HEK293 (cell line): ENCODE measurements around the gene PDZRN3.
A peak's percentile ranks its signal among the peaks of the same experiment; 100 is the strongest.

Source experiments
- CTCF ChIA-PET: fragments of 350-600 bp; formaldehyde crosslinking; extraction: SDS; loops from one replicate; lab custom pipeline; 2021; ENCODE audit warnings: antibody characterized with exemption; lab: Yijun Ruan, JAX
- POLR2A ChIA-PET: fragments of 300-600 bp; formaldehyde crosslinking; extraction: SDS; loops from one replicate; lab custom pipeline; 2020; ENCODE audit warnings: antibody characterized with exemption, inconsistent platforms; lab: Yijun Ruan, JAX
- H3K27ac ChIP-seq: fragments of 200-500 bp; sonication (Bioruptor generic); 2 replicates; pipeline ENCODE4 v1.5.1; 2014; ENCODE audit warnings: low read depth, low read length, control low read depth, inconsistent platforms; ENCODE audit errors: extremely low read depth
- H3K36me3 ChIP-seq, 2 experiments: fragments of 200-500 bp in 1 of 2; sonication (Bioruptor generic) in 1 of 2; 1 replicate in 1 of 2; 2 replicates in 1 of 2; pipeline ENCODE4 v1.5.1; 2014 to 2017; ENCODE audit warnings: inconsistent platforms in 2 of 2, low read length in 2 of 2; ENCODE audit not compliant: control insufficient read depth in 2 of 2, insufficient read depth in 1 of 2
- H3K4me1 ChIP-seq: fragments of 200-500 bp; sonication (Bioruptor generic); 2 replicates; pipeline ENCODE4 v1.5.1; 2014; ENCODE audit warnings: mild to moderate bottlenecking, low read length, inconsistent platforms; ENCODE audit not compliant: control insufficient read depth, insufficient read depth
- H3K4me3 ChIP-seq: 2 replicates; pipeline ENCODE4 v1.5.1; 2011; ENCODE audit warnings: low read depth, mild to moderate bottlenecking, control low read depth, low read length, moderate library complexity
- H3K9me3 ChIP-seq: fragments of 200-500 bp; sonication (Bioruptor generic); 2 replicates; pipeline ENCODE4 v1.5.1; 2014; ENCODE audit warnings: low read depth, low read length, inconsistent platforms; ENCODE audit not compliant: control insufficient read depth, insufficient read depth
- PRDM4 ChIP-seq: fragments of 450-650 bp; formaldehyde crosslinking; IDR thresholded peaks from 2 replicates; pipeline ENCODE4 v1.5.1; 2017; ENCODE audit warnings: missing biosample characterization, missing genetic modification characterization
- RBAK ChIP-seq: fragments of 450-650 bp; formaldehyde crosslinking; IDR thresholded peaks from 2 replicates; pipeline ENCODE4 v1.5.1; 2016; ENCODE audit warnings: missing biosample characterization, missing genetic modification characterization
- REPIN1 ChIP-seq: fragments of 450-650 bp; formaldehyde crosslinking; IDR thresholded peaks from 2 replicates; pipeline ENCODE4 v1.5.1; 2017; ENCODE audit warnings: missing biosample characterization, missing genetic modification characterization, low read depth
- TRIM28 ChIP-seq: IDR thresholded peaks from 2 replicates; pipeline ENCODE4 v1.6.1; 2011; ENCODE audit warnings: low read length, control low read depth, borderline replicate concordance
- ZNF169 ChIP-seq: fragments of 450-650 bp; formaldehyde crosslinking; IDR thresholded peaks from 2 replicates; pipeline ENCODE4 v1.5.1; 2016; ENCODE audit warnings: missing biosample characterization, missing genetic modification characterization
- ZNF174 ChIP-seq: fragments of 450-650 bp; formaldehyde crosslinking; IDR thresholded peaks from 2 replicates; pipeline ENCODE4 v1.5.0; 2017; ENCODE audit warnings: missing biosample characterization, mild to moderate bottlenecking, missing genetic modification characterization
- ZNF350 ChIP-seq: fragments of 450-650 bp; formaldehyde crosslinking; IDR thresholded peaks from 2 replicates; pipeline ENCODE4 v1.5.0; 2017; ENCODE audit warnings: missing biosample characterization, mild to moderate bottlenecking, missing genetic modification characterization
- ZNF473 ChIP-seq: fragments of 450-650 bp; formaldehyde crosslinking; IDR thresholded peaks from 2 replicates; pipeline ENCODE4 v1.5.1; 2017; ENCODE audit warnings: missing biosample characterization, missing genetic modification characterization
- ZNF488 ChIP-seq: fragments of 450-650 bp; formaldehyde crosslinking; IDR thresholded peaks from 2 replicates; pipeline ENCODE4 v1.5.1; 2016; ENCODE audit warnings: missing biosample characterization, missing genetic modification characterization
- ZNF513 ChIP-seq: fragments of 450-650 bp; IDR thresholded peaks from 2 replicates; pipeline ENCODE4 v1.5.1; 2018; ENCODE audit warnings: missing biosample characterization, missing genetic modification characterization
- ZNF600 ChIP-seq: fragments of 450-650 bp; formaldehyde crosslinking; IDR thresholded peaks from 2 replicates; pipeline ENCODE4 v1.5.1; 2016; ENCODE audit warnings: missing biosample characterization, missing genetic modification characterization
- ZNF707 ChIP-seq: fragments of 450-650 bp; formaldehyde crosslinking; IDR thresholded peaks from 2 replicates; pipeline ENCODE4 v1.5.1; 2016; ENCODE audit warnings: missing biosample characterization, missing genetic modification characterization
- ZNF768 ChIP-seq: fragments of 450-650 bp; formaldehyde crosslinking; IDR thresholded peaks from 2 replicates; pipeline ENCODE4 v1.5.1; 2018; ENCODE audit warnings: missing biosample characterization, mild to moderate bottlenecking, missing genetic modification characterization
- ZNF792 ChIP-seq: fragments of 450-650 bp; formaldehyde crosslinking; IDR thresholded peaks from 2 replicates; pipeline ENCODE4 v1.5.1; 2016; ENCODE audit warnings: missing biosample characterization, missing genetic modification characterization
- ZSCAN23 ChIP-seq: fragments of 450-650 bp; formaldehyde crosslinking; IDR thresholded peaks from 2 replicates; pipeline ENCODE4 v1.5.1; 2016; ENCODE audit warnings: missing biosample characterization, missing genetic modification characterization
- TF ChIP-seq, protein P1 (sequence below): fragments of 450-650 bp; formaldehyde crosslinking; IDR thresholded peaks from 2 replicates; pipeline ENCODE4 v1.5.1; 2016; ENCODE audit warnings: missing biosample characterization, missing genetic modification characterization
- TF ChIP-seq, protein P2 (sequence below): fragments of 450-650 bp; formaldehyde crosslinking; IDR thresholded peaks from 2 replicates; pipeline ENCODE4 v1.5.1; 2016; ENCODE audit warnings: missing biosample characterization, missing genetic modification characterization, borderline replicate concordance
- TF ChIP-seq, protein P3 (sequence below): fragments of 450-650 bp; formaldehyde crosslinking; IDR thresholded peaks from 2 replicates; pipeline ENCODE4 v1.5.1; 2017; ENCODE audit warnings: missing biosample characterization, missing genetic modification characterization

Gene PDZRN3

DNA sequence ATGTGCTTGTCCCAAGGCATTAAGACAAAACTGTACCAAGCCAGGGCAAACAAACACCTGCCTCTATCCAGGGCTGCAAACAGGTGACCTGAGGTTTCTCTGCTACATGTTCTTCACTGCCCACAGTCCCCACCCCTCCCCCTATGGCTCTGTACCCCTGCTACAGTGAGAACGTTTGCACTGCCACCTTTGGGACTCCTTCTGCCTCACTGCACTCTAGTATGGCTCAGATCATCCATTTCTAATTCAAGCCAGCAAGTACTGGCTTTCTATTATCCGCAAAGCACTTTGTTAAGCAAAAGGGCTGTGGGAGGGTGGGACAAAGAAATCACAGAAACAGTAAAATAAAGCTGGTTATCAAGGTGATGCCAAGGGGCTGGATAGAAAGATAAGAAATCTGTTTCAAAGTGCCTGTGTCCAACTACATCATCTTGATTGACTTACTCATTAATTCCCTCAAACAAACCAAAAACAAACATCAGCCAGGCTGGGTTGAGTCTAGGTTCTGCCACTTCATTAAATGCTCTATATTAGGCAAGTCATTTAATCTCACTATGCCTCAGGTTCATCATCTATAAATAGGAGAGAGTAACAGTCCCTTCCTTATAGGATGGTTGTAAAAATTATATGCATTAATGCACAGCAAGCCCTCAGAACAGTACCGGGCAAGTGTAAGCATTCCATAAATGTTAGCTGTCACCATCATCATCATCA, 95.3 kb downstream of the PDZRN3 start:
- no peaks in the 10 kb centered on the region for H3K4me1 ChIP-seq
- ChIA-PET POLR2A (no interaction called here), CTCF (interaction anchor here (1.4 kb wide), 1 partner anchor 21 kb away, joined by 3 read pairs; no protein-coding TSS in a partner anchor)
- H3K9me3 ChIP-seq = no peaks in the 10 kb centered on the region
- no peaks in the 10 kb centered on the region for H3K36me3 ChIP-seq
- H3K4me3 ChIP-seq = no peak overlapping the region
- no peak for TF ChIP-seq ZNF174 (tag by site-specific recombination)
- TF ChIP-seq ZNF488 (tag by site-specific recombination) = no peak
- TF ChIP-seq ZSCAN23 (tag by site-specific recombination) = no peak
- TF ChIP-seq ZNF169 (tag by site-specific recombination) = no peak
- TF ChIP-seq REPIN1 (tag by site-specific recombination) = no peak
- TF ChIP-seq ZNF473 (tag by site-specific recombination) = no peak
- TF ChIP-seq TRIM28 = 0 out of 2 replicates have a peak, but pooled peaks have one; percentile 16
- peak; percentile 32; the same call in 1 of the 2 replicates for TF ChIP-seq ZNF513 (tag by site-specific recombination)
- TF ChIP-seq, protein P1, sequence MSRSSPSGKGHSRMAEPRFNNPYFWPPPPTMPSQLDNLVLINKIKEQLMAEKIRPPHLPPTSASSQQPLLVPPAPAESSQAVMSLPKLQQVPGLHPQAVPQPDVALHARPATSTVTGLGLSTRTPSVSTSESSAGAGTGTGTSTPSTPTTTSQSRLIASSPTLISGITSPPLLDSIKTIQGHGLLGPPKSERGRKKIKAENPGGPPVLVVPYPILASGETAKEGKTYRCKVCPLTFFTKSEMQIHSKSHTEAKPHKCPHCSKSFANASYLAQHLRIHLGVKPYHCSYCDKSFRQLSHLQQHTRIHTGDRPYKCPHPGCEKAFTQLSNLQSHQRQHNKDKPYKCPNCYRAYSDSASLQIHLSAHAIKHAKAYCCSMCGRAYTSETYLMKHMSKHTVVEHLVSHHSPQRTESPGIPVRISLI (tag by site-specific recombination) = no peak
- TF ChIP-seq ZNF350 (tag by site-specific recombination) = no peak
- no peak overlapping the region for H3K27ac ChIP-seq

DNA sequence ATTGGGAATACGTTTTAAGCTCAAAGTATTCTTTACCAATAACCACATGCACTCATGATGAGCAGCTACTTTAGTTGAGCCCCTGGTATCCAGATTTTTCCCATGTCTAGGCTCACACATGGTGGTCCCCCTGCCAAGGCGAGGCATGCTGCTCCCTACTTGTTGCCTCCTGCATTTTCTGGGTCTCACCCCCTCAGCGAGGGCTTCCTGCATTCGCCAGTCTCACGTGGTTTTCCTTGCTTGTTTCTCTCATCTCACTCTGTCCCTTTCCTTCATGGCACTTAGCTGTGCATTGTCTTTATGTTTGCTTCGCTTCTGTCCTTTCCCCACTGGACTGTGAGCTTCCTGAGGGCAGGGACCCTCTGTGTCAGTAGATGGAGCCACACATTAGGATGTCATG, 99.2 kb downstream of the PDZRN3 start:
- no peak overlapping the region for H3K4me3 ChIP-seq
- CTCF ChIA-PET = interaction anchor here (2.2 kb wide), 1 partner anchor 18 kb away, joined by 5 read pairs; no protein-coding TSS in a partner anchor
- no peaks in the 10 kb centered on the region for H3K9me3 ChIP-seq
- no peaks in the 10 kb centered on the region for H3K36me3 ChIP-seq
- H3K4me1 ChIP-seq = no peaks in the 10 kb centered on the region
- no peak overlapping the region for H3K27ac ChIP-seq
- TF ChIP-seq ZNF768 (tag by site-specific recombination) = no peak
- no peak for TF ChIP-seq ZNF707 (tag by site-specific recombination)
- POLR2A ChIA-PET = no interaction called here

- H3K4me1 ChIP-seq = no peaks in the 10 kb centered on the region
- H3K27ac ChIP-seq = no peak overlapping the region
- H3K4me3 ChIP-seq = no peak overlapping the region
- H3K36me3 ChIP-seq = no peaks in the 10 kb centered on the region
- H3K9me3 ChIP-seq = no peaks in the 10 kb centered on the region
- TF ChIP-seq, protein P2, sequence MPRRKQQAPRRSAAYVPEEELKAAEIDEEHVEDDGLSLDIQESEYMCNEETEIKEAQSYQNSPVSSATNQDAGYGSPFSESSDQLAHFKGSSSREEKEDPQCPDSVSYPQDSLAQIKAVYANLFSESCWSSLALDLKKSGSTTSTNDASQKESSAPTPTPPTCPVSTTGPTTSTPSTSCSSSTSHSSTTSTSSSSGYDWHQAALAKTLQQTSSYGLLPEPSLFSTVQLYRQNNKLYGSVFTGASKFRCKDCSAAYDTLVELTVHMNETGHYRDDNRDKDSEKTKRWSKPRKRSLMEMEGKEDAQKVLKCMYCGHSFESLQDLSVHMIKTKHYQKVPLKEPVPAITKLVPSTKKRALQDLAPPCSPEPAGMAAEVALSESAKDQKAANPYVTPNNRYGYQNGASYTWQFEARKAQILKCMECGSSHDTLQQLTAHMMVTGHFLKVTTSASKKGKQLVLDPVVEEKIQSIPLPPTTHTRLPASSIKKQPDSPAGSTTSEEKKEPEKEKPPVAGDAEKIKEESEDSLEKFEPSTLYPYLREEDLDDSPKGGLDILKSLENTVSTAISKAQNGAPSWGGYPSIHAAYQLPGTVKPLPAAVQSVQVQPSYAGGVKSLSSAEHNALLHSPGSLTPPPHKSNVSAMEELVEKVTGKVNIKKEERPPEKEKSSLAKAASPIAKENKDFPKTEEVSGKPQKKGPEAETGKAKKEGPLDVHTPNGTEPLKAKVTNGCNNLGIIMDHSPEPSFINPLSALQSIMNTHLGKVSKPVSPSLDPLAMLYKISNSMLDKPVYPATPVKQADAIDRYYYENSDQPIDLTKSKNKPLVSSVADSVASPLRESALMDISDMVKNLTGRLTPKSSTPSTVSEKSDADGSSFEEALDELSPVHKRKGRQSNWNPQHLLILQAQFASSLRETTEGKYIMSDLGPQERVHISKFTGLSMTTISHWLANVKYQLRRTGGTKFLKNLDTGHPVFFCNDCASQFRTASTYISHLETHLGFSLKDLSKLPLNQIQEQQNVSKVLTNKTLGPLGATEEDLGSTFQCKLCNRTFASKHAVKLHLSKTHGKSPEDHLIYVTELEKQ (tag by site-specific recombination) = no peak
- TF ChIP-seq, protein P3, sequence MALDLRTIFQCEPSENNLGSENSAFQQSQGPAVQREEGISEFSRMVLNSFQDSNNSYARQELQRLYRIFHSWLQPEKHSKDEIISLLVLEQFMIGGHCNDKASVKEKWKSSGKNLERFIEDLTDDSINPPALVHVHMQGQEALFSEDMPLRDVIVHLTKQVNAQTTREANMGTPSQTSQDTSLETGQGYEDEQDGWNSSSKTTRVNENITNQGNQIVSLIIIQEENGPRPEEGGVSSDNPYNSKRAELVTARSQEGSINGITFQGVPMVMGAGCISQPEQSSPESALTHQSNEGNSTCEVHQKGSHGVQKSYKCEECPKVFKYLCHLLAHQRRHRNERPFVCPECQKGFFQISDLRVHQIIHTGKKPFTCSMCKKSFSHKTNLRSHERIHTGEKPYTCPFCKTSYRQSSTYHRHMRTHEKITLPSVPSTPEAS = no peak
- no peak for TF ChIP-seq ZNF600 (tag by site-specific recombination)
- no peak for TF ChIP-seq ZNF792 (tag by site-specific recombination)
- TF ChIP-seq PRDM4 (tag by site-specific recombination) = no peak
- TF ChIP-seq RBAK (tag by site-specific recombination) = no peak
- TF ChIP-seq, all 188 proteins: peak for 0
- ChIA-PET POLR2A (no interaction called here), CTCF (interaction anchor here (2.2 kb wide), 1 partner anchor 16 kb away, joined by 5 read pairs; no protein-coding TSS in a partner anchor)
Measured at GRCh38 chr3:73523661-73524060, 101.1 kb downstream of the PDZRN3 start.
